K562 (cell line): Measurements from ENCODE around the gene ARMC8. TPM values are rescaled to one million over a fixed set of nuclear protein-coding genes. Genes with fewer than 3 reads are reported as not detected.
A peak's percentile ranks its signal among the peaks of the same experiment; 100 is the strongest.

Experiments
- ARID3A ChIP-seq: IDR thresholded peaks from 2 replicates; pipeline ENCODE4 v1.6.1; 2012; ENCODE audit warnings: low read depth, low read length, improper control_type of control experiment, borderline replicate concordance
- ARNT ChIP-seq, 2 experiments: fragments of 450-650 bp; IDR thresholded peaks; 2 replicates each; pipeline ENCODE4 v1.6.1; 2016; ENCODE audit warnings: mild to moderate bottlenecking in 1 of 2
- CBFA2T3 ChIP-seq: fragments of 450-650 bp; IDR thresholded peaks from 2 replicates; pipeline ENCODE4 v1.6.1; 2017
- ERF ChIP-seq: fragments of 450-650 bp; formaldehyde crosslinking; IDR thresholded peaks from 2 replicates; pipeline ENCODE4 v1.4.0; 2020; ENCODE audit warnings: mild to moderate bottlenecking, mixed read lengths
- JUND ChIP-seq, 2 experiments: IDR thresholded peaks; 2 replicates in 1 of 2; 3 replicates in 1 of 2; pipeline ENCODE4 v1.6.1; 2011; ENCODE audit warnings: borderline replicate concordance in 2 of 2, low read depth in 2 of 2, low read length in 2 of 2, improper control_type of control experiment in 1 of 2, missing biosample characterization in 1 of 2, missing genetic modification characterization in 1 of 2, missing genetic modification reagents in 1 of 2
- MYC ChIP-seq, 2 experiments: fragments of 250-450 bp in 1 of 2; sonication (Bioruptor Pico) in 1 of 2; IDR thresholded peaks; 2 replicates each; pipeline versions ENCODE4 v1.5.1 to v1.6.1; 2012 to 2021; ENCODE audit warnings: low read depth in 2 of 2, borderline replicate concordance in 1 of 2, improper control_type of control experiment in 1 of 2, low read length in 1 of 2, mild to moderate bottlenecking in 1 of 2, moderate library complexity in 1 of 2
- NR1H2 ChIP-seq: sonication (generic); formaldehyde crosslinking; IDR thresholded peaks from 2 replicates; pipeline ENCODE4 v1.4.0; 2020; ENCODE audit warnings: mild to moderate bottlenecking, missing genetic modification reagents
- NR2F6 ChIP-seq: fragments of 450-650 bp; formaldehyde crosslinking; IDR thresholded peaks from 2 replicates; pipeline ENCODE4 v1.4.0; 2020; ENCODE audit warnings: mild to moderate bottlenecking
- NR3C1 ChIP-seq: sonication (generic); formaldehyde crosslinking; IDR thresholded peaks from 2 replicates; pipeline ENCODE4 v1.8.1; 2022; ENCODE audit warnings: missing genetic modification reagents
- POLR2G ChIP-seq: fragments of 200-400 bp; formaldehyde crosslinking; IDR thresholded peaks from 2 replicates; pipeline ENCODE4 v1.6.1; 2017; ENCODE audit warnings: low read depth, mild to moderate bottlenecking, antibody characterized with exemption, low read length, moderate library complexity
- RBM34 ChIP-seq: fragments of 200-400 bp; formaldehyde crosslinking; IDR thresholded peaks from 2 replicates; pipeline ENCODE4 v1.6.1; 2018; ENCODE audit warnings: low read length, borderline replicate concordance; ENCODE audit not compliant: insufficient read depth
- ZBED1 ChIP-seq: IDR thresholded peaks from 2 replicates; pipeline ENCODE4 v1.6.1; 2014
- ZBTB43 ChIP-seq: sonication (generic); formaldehyde crosslinking; IDR thresholded peaks from 2 replicates; pipeline ENCODE4 v1.8.0; 2023; ENCODE audit warnings: mild to moderate bottlenecking, missing genetic modification reagents
- ZHX1 ChIP-seq: fragments of 150-350 bp; conservative IDR thresholded peaks from 2 replicates; pipeline ENCODE4 v1.6.1; 2014; ENCODE audit warnings: low read length
- ZNF175 ChIP-seq: fragments of 200-800 bp; sonication (Bioruptor generic); IDR thresholded peaks from 2 replicates; pipeline ENCODE4 v1.6.1; 2016; ENCODE audit warnings: low read depth, mild to moderate bottlenecking, missing genetic modification characterization, missing compliant biosample characterization
- ZNF696 ChIP-seq: fragments of 250-450 bp; sonication (Bioruptor Pico); conservative IDR thresholded peaks from 2 replicates; pipeline ENCODE4 v1.4.0; 2020; ENCODE audit warnings: mild to moderate bottlenecking, moderate library complexity
- polyA plus RNA-seq, 8 experiments: library from polyadenylated mRNA; depleted of rRNA in 4 of 8; stranded (reverse) in 5 of 8; unstranded in 3 of 8; fragments of >200 nt; fragmentation: Nextera tagmentation in 2 of 8; fragmentation: Illumina TruSeq in 1 of 8; extraction: Ambion mirVana in 2 of 8; extraction: Trizol in 1 of 8; gene quantifications; 2 replicates each; pipeline versions ENCODE4 v1.2.1 to v1.2.3, GENCODE V29; 2011 to 2014; ENCODE audit warnings: inconsistent platforms in 1 of 8, missing spikeins in 1 of 8
- total RNA-seq, 7 experiments: library from RNA; depleted of rRNA in 6 of 7; stranded (reverse); fragments of >200 nt in 6 of 7; fragmentation: Illumina TruSeq in 2 of 7; extraction: Trizol in 2 of 7; gene quantifications; 2 replicates each; pipeline versions ENCODE4 v1.2.1 to v1.2.3, GENCODE V29; 2011 to 2021; ENCODE audit warnings: low replicate concordance in 1 of 7
- TF ChIP-seq, protein P1 (sequence below), 3 experiments: IDR thresholded peaks in 2 of 3; conservative IDR thresholded peaks in 1 of 3; 2 replicates each; pipeline ENCODE4 v1.5.1; 2011 to 2012; ENCODE audit warnings: low read length in 3 of 3, mild to moderate bottlenecking in 3 of 3, control low read depth in 2 of 3, improper control_type of control experiment in 1 of 3, inconsistent platforms in 1 of 3, low read depth in 1 of 3, mixed read lengths in 1 of 3, moderate library complexity in 1 of 3; ENCODE audit not compliant: insufficient read depth in 2 of 3
- TF ChIP-seq, protein P2 (sequence below): sonication (generic); formaldehyde crosslinking; IDR thresholded peaks from 2 replicates; pipeline ENCODE4 v1.8.0; 2022; ENCODE audit warnings: missing genetic modification reagents, mild to moderate bottlenecking, borderline replicate concordance

The ARMC8 gene
- total and polyA plus RNA-seq, 9 of the 15 experiments (the other 6 are each of a cell fraction or from before 2014, with no cell fraction given) = 22.4 to 76.1 (median 37.3) TPM

- no peak for TF ChIP-seq ZHX1
- TF ChIP-seq ZBTB43 (CRISPR knock-in tag) = no peak
- TF ChIP-seq JUND (IDR thresholded peaks at IDR 0.05; ENCODE audit: borderline replicate concordance, low read depth, low read length) = no peak
- TF ChIP-seq JUND (tag; IDR thresholded peaks at IDR 0.05; ENCODE audit: borderline replicate concordance, low read depth, low read length) = no peak
- no peak for TF ChIP-seq NR2F6
- TF ChIP-seq, protein P1, sequence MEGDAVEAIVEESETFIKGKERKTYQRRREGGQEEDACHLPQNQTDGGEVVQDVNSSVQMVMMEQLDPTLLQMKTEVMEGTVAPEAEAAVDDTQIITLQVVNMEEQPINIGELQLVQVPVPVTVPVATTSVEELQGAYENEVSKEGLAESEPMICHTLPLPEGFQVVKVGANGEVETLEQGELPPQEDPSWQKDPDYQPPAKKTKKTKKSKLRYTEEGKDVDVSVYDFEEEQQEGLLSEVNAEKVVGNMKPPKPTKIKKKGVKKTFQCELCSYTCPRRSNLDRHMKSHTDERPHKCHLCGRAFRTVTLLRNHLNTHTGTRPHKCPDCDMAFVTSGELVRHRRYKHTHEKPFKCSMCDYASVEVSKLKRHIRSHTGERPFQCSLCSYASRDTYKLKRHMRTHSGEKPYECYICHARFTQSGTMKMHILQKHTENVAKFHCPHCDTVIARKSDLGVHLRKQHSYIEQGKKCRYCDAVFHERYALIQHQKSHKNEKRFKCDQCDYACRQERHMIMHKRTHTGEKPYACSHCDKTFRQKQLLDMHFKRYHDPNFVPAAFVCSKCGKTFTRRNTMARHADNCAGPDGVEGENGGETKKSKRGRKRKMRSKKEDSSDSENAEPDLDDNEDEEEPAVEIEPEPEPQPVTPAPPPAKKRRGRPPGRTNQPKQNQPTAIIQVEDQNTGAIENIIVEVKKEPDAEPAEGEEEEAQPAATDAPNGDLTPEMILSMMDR (IDR thresholded peaks at IDR 0.05 in 2 of 3, conservative IDR thresholded peaks at IDR 0.05 in 1 of 3; ENCODE audit: insufficient read depth in 2 of 3, low read depth in 1 of 3, low read length in 3 of 3) = peak in 1 of 3 experiments; percentile 8; a peak in 1 of 6 replicates
- no peak for TF ChIP-seq CBFA2T3
- no peak for TF ChIP-seq ARID3A
- TF ChIP-seq, protein P2, sequence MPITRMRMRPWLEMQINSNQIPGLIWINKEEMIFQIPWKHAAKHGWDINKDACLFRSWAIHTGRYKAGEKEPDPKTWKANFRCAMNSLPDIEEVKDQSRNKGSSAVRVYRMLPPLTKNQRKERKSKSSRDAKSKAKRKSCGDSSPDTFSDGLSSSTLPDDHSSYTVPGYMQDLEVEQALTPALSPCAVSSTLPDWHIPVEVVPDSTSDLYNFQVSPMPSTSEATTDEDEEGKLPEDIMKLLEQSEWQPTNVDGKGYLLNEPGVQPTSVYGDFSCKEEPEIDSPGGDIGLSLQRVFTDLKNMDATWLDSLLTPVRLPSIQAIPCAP (CRISPR knock-in tag) = no peak
- TF ChIP-seq ZBED1 = no peak
- TF ChIP-seq POLR2G = peak; percentile 99
- no peak for TF ChIP-seq ZNF696 (CRISPR knock-in tag)
- no peak for TF ChIP-seq ARNT (IDR thresholded peaks at IDR 0.05)
- no peak for TF ChIP-seq ZNF175 (CRISPR knock-in tag)
- TF ChIP-seq RBM34 = no peak
- TF ChIP-seq ERF (CRISPR knock-in tag) = no peak
- peak; percentile 66; the same call in 1 of the 2 replicates for TF ChIP-seq MYC (IDR thresholded peaks at IDR 0.05; ENCODE audit: low read depth, low read length)
- TF ChIP-seq MYC (CRISPR knock-in tag; IDR thresholded peaks at IDR 0.05; ENCODE audit: borderline replicate concordance, low read depth) = no peak
- TF ChIP-seq NR3C1 (CRISPR knock-in tag) = no peak
- TF ChIP-seq NR1H2 (CRISPR knock-in tag) = no peak
Measured at GRCh38 chr3:138174421-138175131, 12.5 kb upstream of the ARMC8 start, which contains the start of gene DBR1 (continued).
